Naive thymus-derived CD4-positive, alpha-beta T cell (primary cell): ENCODE data around the gene PEF1. TPM values are rescaled to one million over a fixed set of nuclear protein-coding genes. Genes with fewer than 3 reads are reported as not detected.

ENCODE experiments used
- ATAC-seq: fragments of 150-1000 bp; cut with Tn5 transposase; 2 replicates; pipeline ENCODE4 v1.10.0; 2021; ENCODE audit warnings: mild to moderate bottlenecking, moderate library complexity
- CTCF ChIA-PET: fragments of 350-600 bp; sonication (Branson Sonifier 250); formaldehyde crosslinking; loops from one replicate; lab custom pipeline; 2021; ENCODE audit warnings: antibody characterized with exemption; lab: Charles Lee
- POLR2A ChIA-PET: fragments of 350-600 bp; sonication (Branson Sonifier 250); formaldehyde crosslinking; loops from one replicate; lab custom pipeline; 2021; ENCODE audit warnings: antibody characterized with exemption, inconsistent platforms; lab: Charles Lee
- DNase-seq, 9 donors: peaks; one replicate each; pipeline versions ENCODE4 v3.0.0 to v3.0.0-alpha.2; 2020 to 2022; ENCODE audit warnings: mixed read lengths in 1 of 9
- H3K27ac ChIP-seq: one replicate; pipeline ENCODE4 v1.7.0; 2013; ENCODE audit warnings: mild to moderate bottlenecking, low read depth, low read length, moderate library complexity
- H3K27me3 ChIP-seq, 2 donors: one replicate each; pipeline ENCODE4 v1.7.0; 2013; ENCODE audit warnings: low read length in 2 of 2, mild to moderate bottlenecking in 2 of 2, moderate library complexity in 2 of 2; ENCODE audit not compliant: control insufficient read depth in 2 of 2, insufficient read depth in 2 of 2
- H3K36me3 ChIP-seq, 3 experiments: 1 replicate in 2 of 3; 2 replicates in 1 of 3; pipeline ENCODE4 v1.7.0; 2013; ENCODE audit warnings: low read length in 3 of 3, mild to moderate bottlenecking in 3 of 3, moderate library complexity in 1 of 3; ENCODE audit not compliant: insufficient read depth in 3 of 3, control insufficient read depth in 2 of 3
- H3K4me1 ChIP-seq, 2 donors: one replicate each; pipeline ENCODE4 v1.7.0; 2013; ENCODE audit warnings: low read length in 2 of 2, mild to moderate bottlenecking in 2 of 2, moderate library complexity in 1 of 2; ENCODE audit not compliant: control insufficient read depth in 2 of 2, insufficient read depth in 2 of 2
- H3K4me3 ChIP-seq: 2 replicates; pipeline ENCODE4 v1.7.0; 2013; ENCODE audit warnings: mild to moderate bottlenecking, low read length
- H3K9me3 ChIP-seq, 3 experiments: 1 replicate in 2 of 3; 2 replicates in 1 of 3; pipeline ENCODE4 v1.7.0; 2013; ENCODE audit warnings: low read length in 3 of 3; ENCODE audit not compliant: control insufficient read depth in 2 of 3
- H3K27ac Mint-ChIP-seq, 9 donors: one replicate each; pipeline ENCODE4 v1.8.0; 2020 to 2022; ENCODE audit warnings: mixed read lengths in 9 of 9, mild to moderate bottlenecking in 8 of 9, moderate library complexity in 5 of 9, inconsistent platforms in 2 of 9
- H3K27me3 Mint-ChIP-seq, 5 donors: one replicate each; pipeline ENCODE4 v1.8.0; 2021 to 2022; ENCODE audit warnings: mixed read lengths in 5 of 5, mild to moderate bottlenecking in 1 of 5
- H3K36me3 Mint-ChIP-seq, 5 donors: one replicate each; pipeline ENCODE4 v1.8.0; 2020 to 2022; ENCODE audit warnings: mixed read lengths in 5 of 5, mild to moderate bottlenecking in 3 of 5, inconsistent platforms in 1 of 5
- H3K4me1 Mint-ChIP-seq, 7 donors: one replicate each; pipeline ENCODE4 v1.8.0; 2020 to 2022; ENCODE audit warnings: mixed read lengths in 7 of 7, mild to moderate bottlenecking in 3 of 7, inconsistent platforms in 1 of 7
- H3K4me3 Mint-ChIP-seq, 10 donors: one replicate each; pipeline ENCODE4 v1.8.0; 2020 to 2022; ENCODE audit warnings: mild to moderate bottlenecking in 10 of 10, mixed read lengths in 10 of 10, moderate library complexity in 6 of 10, inconsistent platforms in 2 of 10
- H3K9me3 Mint-ChIP-seq, 11 donors: one replicate each; pipeline ENCODE4 v1.8.0; 2020 to 2022; ENCODE audit warnings: mixed read lengths in 11 of 11, mild to moderate bottlenecking in 4 of 11, inconsistent platforms in 1 of 11, moderate library complexity in 1 of 11
- intact Hi-C, 2 donors: fragments of 100-400 bp; cut with micrococcal nuclease; formaldehyde crosslinking; loops; one replicate each; pipeline ENCODE4 v1.15.1; 2023
- polyA plus RNA-seq, 2 donors: library from polyadenylated mRNA; unstranded; fragments of 300-500 nt; fragmentation: Illumina TruSeq; gene quantifications; one replicate each; pipeline ENCODE4 v1.2.3, GENCODE V29; 2021
- total RNA-seq, 6 experiments: library from RNA in 5 of 6; stranded (reverse) in 5 of 6; gene quantifications; 1 replicate in 5 of 6; 2 replicates in 1 of 6; pipeline ENCODE4 v1.2.3 and lab custom pipeline; 2021 to 2026

Gene PEF1
- total and polyA plus RNA-seq, 7 experiments from 2014 or later: 37.7 to 87.7 (median 45.5) TPM

GRCh38 chr1:31580891-31581603 lies 63.6 kb downstream of the PEF1 start:
- Mint-ChIP-seq H3K9me3 (no peaks in the 10 kb centered on the region), H3K36me3 (no peaks in the 10 kb centered on the region), H3K4me1 (peaks cover 0 to 4% (median 0%) of the 10 kb centered on the region in 7 donors), H3K27me3 (peaks cover 0 to 8% (median 6%) of the 10 kb centered on the region in 5 donors), H3K4me3 (no peak overlapping the region), H3K27ac (no peak overlapping the region)
- POLR2A ChIA-PET: no interaction called here
- no peak for ATAC-seq
- no peaks in the 10 kb centered on the region for H3K36me3 ChIP-seq
- intact Hi-C loops: no loop called here
- H3K9me3 ChIP-seq: no peaks in the 10 kb centered on the region
- H3K27ac ChIP-seq: no peak overlapping the region
- H3K27me3 ChIP-seq: no peaks in the 10 kb centered on the region
- no peak for DNase-seq
- no peaks in the 10 kb centered on the region for H3K4me1 ChIP-seq
- no peak overlapping the region for H3K4me3 ChIP-seq
- CTCF ChIA-PET: no interaction called here

DNA sequence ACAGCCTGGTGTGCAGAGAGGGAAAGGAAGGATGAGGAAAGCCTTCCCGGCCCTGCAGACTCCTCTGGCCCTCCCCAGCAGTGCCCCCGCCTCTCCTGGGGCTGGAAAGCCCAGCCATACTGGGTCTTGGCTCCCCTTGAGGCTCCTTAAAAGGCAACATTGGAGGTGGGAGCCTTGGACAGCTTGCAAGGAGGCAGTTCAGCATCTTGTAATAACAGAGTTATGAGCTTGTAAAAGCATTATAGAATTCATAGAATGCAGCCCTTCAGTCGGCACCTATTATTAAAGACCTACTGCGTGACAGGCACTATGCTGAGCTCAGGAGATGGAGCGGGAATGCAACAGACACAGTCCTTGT lies 64.2 kb downstream of the PEF1 start:
- CTCF ChIA-PET: no interaction called here
- H3K4me1 ChIP-seq: no peaks in the 10 kb centered on the region
- intact Hi-C loops: no loop called here

More for the DNA sequence above, 64.2 kb downstream of the PEF1 start:
- H3K4me3 Mint-ChIP-seq: no peak overlapping the region
- H3K27me3 ChIP-seq: no peaks in the 10 kb centered on the region
- DNase-seq (no peak), ATAC-seq (no peak)
- no peaks in the 10 kb centered on the region for H3K9me3 ChIP-seq
- H3K4me1 Mint-ChIP-seq: peaks cover 0 to 4% (median 0%) of the 10 kb centered on the region in 7 donors
- no peak overlapping the region for H3K4me3 ChIP-seq
- no peaks in the 10 kb centered on the region for H3K9me3 Mint-ChIP-seq
- no peaks in the 10 kb centered on the region for H3K36me3 ChIP-seq
- no peaks in the 10 kb centered on the region for H3K36me3 Mint-ChIP-seq
- POLR2A ChIA-PET: no interaction called here
- H3K27ac Mint-ChIP-seq: no peak overlapping the region
- H3K27ac ChIP-seq: no peak overlapping the region
- peaks cover 0 to 11% (median 7%) of the 10 kb centered on the region in 5 donors for H3K27me3 Mint-ChIP-seq

Other genes starting within 250 kb of the PEF1 start
- 1 to 10 TPM in 1 of 5 experiments, under 1 TPM in 2, not detected in 2; 0.22 to 2.7 (median 0.34) TPM for gene SERINC2, start 231.7 kb downstream of the PEF1 start, total RNA-seq
- gene SERINC2, start 231.7 kb downstream of the PEF1 start, polyA plus RNA-seq: not detected
- not detected for gene TINAGL1, start 68.4 kb downstream of the PEF1 start, total RNA-seq
- not detected for gene TINAGL1, start 68.4 kb downstream of the PEF1 start, polyA plus RNA-seq
- gene HCRTR1, start 27.2 kb downstream of the PEF1 start, total RNA-seq: not detected
- not detected for gene HCRTR1, start 27.2 kb downstream of the PEF1 start, polyA plus RNA-seq
- under 1 TPM in 1 of 5 experiments, not detected in 4; 0.37 TPM for gene COL16A1, start 59.1 kb upstream of the PEF1 start, total RNA-seq
- gene COL16A1, start 59.1 kb upstream of the PEF1 start, polyA plus RNA-seq: under 1 TPM in 1 of 2 donors, not detected in 1; 0.31 TPM
- 1 to 10 TPM in 1 of 5 experiments, under 1 TPM in 4; 0.11 to 4.3 (median 0.43) TPM for gene ADGRB2, start 119.5 kb upstream of the PEF1 start, total RNA-seq
- not detected for gene ADGRB2, start 119.5 kb upstream of the PEF1 start, polyA plus RNA-seq
- under 1 TPM in 2 of 5 experiments, not detected in 3; 0.21 to 0.38 TPM for gene SPOCD1, start 171.1 kb upstream of the PEF1 start, total RNA-seq
- gene SPOCD1, start 171.1 kb upstream of the PEF1 start, polyA plus RNA-seq: not detected